Measurements from ENCODE around the gene RPL26.
"Not testable (repeated sequence)": the region's sequence is repeated elsewhere in the genome, so short reads cannot be mapped to it uniquely, and the experiment has no call there.

The RPL26 gene

GRCh38 chr17:8362651-8363332 is 20.2 kb downstream of the RPL26 start:
- DNase-seq: no peak

GRCh38 chr17:8360751-8361150 is 22.2 kb downstream of the RPL26 start:
- DNase-seq: no peak

GRCh38 chr17:8360260-8360659 is 22.7 kb downstream of the RPL26 start:
- no peak for DNase-seq

- peak; percentile 54 for DNase-seq
Observed at GRCh38 chr17:8359769-8360168, 23.2 kb downstream of the RPL26 start.

GRCh38 chr17:8357910-8358309 is 25.1 kb downstream of the RPL26 start:
- DNase-seq: no peak

GRCh38 chr17:8354236-8354635 is 28.8 kb downstream of the RPL26 start:
- DNase-seq: no peak

- DNase-seq: no peak
Observed at GRCh38 chr17:8353736-8354135, 29.3 kb downstream of the RPL26 start.

- no peak for DNase-seq
Observed at GRCh38 chr17:8350339-8350738, 32.7 kb downstream of the RPL26 start.

- DNase-seq: not testable (repeated sequence)
Observed at GRCh38 chr17:8347001-8347400, 36.0 kb downstream of the RPL26 start.

GRCh38 chr17:8345951-8346665 is 36.9 kb downstream of the RPL26 start:
- DNase-seq: no peak

GRCh38 chr17:8345052-8345690 is 37.8 kb downstream of the RPL26 start:
- no peak for DNase-seq

GRCh38 chr17:8341456-8341855 is 41.5 kb downstream of the RPL26 start:
- DNase-seq: no peak

GRCh38 chr17:8339540-8339939 is 43.5 kb downstream of the RPL26 start, which contains the start of gene ODF4:
TSS of gene ODF4 (plus strand) at chr17:8339840. CDS start at chr17:8340052, 212 bp downstream.
- DNase-seq: no peak

- DNase-seq: no peak
Observed at GRCh38 chr17:8338753-8339140, 44.2 kb downstream of the RPL26 start.

- DNase-seq: no peak
Observed at GRCh38 chr17:8337802-8338752, 44.9 kb downstream of the RPL26 start.

GRCh38 chr17:8333281-8333680 is 49.7 kb downstream of the RPL26 start:
- DNase-seq: no peak

GRCh38 chr17:8332688-8333087 is 50.3 kb downstream of the RPL26 start:
- DNase-seq: no peak

GRCh38 chr17:8332128-8332527 is 50.9 kb downstream of the RPL26 start:
- DNase-seq: no peak

All from femur (tissue), 1 donor.